Measurements from ENCODE around the gene ZNF883.
A peak's percentile ranks its signal among the peaks of the same experiment; 100 is the strongest.
"Not testable (repeated sequence)": the region's sequence is repeated elsewhere in the genome, so short reads cannot be mapped to it uniquely, and the experiment has no call there.

The ZNF883 gene

DNA sequence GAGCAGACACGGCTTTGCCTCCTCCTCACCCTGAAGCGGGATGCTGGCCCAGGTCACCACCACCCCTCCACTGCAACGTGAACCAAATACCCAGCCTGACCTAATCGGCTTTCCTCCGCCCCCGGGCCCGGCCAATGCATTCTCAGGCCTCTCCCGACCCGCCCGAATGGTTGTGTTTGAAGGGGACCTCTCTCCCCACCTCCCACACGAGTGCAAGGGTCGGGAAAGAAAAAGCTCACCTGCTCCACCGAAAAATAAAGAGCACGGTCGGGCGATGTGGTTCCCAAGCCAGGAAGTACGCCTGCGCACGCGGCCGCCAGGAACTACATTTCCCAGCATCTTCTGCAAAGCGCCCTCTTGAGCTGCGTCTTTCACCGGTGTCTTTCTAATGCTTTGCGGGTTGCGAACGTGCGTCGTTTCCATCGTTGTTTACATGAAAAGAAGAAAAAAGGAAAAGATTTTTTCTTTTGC, at the start of gene ZNF883:
Gene ZNF883, minus strand, starts transcription at position 282 of the 471 bp plus-strand sequence.
- Histone ChIP-seq H3K36me3 (ENCODE audit: control insufficient read depth, insufficient read depth, low read length) (peaks cover 8% of the 10 kb centered on the region; the same call in 1 of the 2 replicates), H3K27ac (ENCODE audit: low read depth, low read length) (no peak within 1 kb of the TSS), H3K4me1 (ENCODE audit: control insufficient read depth, insufficient read depth, low read length) (no peaks in the 10 kb centered on the region; the same call in 1 of the 2 replicates), H3K9me3 (ENCODE audit: control insufficient read depth, insufficient read depth, low read depth, low read length) (peaks cover 9% of the 10 kb centered on the region; the same call in 1 of the 2 replicates), H3K9ac (ENCODE audit: low read length) (peak within 1 kb of the TSS; percentile 43), H3K4me3 (ENCODE audit: low read depth, low read length) (peak within 1 kb of the TSS; percentile 73), H3K27me3 (ENCODE audit: control insufficient read depth, insufficient read depth, low read length) (no peaks in the 10 kb centered on the region)

DNA sequence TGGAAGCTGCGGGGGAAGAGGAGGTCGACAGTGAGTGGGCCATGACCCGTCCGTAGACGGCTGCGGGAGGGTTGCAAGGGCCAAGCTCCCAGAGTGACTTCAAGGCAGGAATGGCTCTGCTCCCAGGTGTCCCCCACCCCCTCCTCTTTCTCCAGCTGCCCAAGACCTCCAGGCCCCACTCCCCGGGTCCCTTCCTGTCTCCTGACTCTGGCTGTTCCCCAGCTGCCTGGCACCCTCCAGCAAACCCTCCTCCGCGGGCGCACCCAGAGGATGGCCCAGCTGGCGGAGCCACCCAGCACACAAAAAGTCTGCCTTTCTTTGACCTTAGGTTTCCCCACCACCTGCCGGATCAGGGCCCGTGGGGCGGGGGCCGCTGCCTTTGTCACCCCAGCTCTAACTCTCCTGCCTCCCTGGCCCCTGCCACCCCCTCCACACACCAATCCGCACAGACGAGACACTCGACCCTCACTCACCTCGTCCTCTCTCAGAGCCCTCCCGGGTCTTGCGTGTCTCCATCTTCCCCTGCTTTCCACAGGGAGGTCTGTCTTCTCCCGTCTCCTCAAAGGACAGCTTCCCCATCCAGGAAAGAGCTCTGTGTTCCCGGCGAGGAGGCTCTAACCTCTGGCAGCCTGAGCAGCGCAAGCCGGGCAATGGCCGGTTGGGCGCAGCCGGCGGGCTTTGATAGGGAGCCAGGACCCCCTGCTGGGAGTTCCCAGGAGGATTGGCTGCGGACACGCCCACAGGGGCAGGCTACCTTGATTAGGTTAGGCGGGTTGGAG, 49.3 kb upstream of the ZNF883 start:
- not testable (repeated sequence) for H3K27ac ChIP-seq (ENCODE audit: low read depth, low read length); H3K4me1 ChIP-seq (ENCODE audit: control insufficient read depth, insufficient read depth, low read length); H3K36me3 ChIP-seq (ENCODE audit: control insufficient read depth, insufficient read depth, low read length); H3K4me3 ChIP-seq (ENCODE audit: low read depth, low read length); H3K9ac ChIP-seq (ENCODE audit: low read length)
- peaks cover 19% of the 10 kb centered on the region; the same call in 1 of the 2 replicates for H3K27me3 ChIP-seq (ENCODE audit: control insufficient read depth, insufficient read depth, low read length)
- H3K9me3 ChIP-seq (ENCODE audit: control insufficient read depth, insufficient read depth, low read depth, low read length): peaks cover 12% of the 10 kb centered on the region; the same call in 1 of the 2 replicates

DNA sequence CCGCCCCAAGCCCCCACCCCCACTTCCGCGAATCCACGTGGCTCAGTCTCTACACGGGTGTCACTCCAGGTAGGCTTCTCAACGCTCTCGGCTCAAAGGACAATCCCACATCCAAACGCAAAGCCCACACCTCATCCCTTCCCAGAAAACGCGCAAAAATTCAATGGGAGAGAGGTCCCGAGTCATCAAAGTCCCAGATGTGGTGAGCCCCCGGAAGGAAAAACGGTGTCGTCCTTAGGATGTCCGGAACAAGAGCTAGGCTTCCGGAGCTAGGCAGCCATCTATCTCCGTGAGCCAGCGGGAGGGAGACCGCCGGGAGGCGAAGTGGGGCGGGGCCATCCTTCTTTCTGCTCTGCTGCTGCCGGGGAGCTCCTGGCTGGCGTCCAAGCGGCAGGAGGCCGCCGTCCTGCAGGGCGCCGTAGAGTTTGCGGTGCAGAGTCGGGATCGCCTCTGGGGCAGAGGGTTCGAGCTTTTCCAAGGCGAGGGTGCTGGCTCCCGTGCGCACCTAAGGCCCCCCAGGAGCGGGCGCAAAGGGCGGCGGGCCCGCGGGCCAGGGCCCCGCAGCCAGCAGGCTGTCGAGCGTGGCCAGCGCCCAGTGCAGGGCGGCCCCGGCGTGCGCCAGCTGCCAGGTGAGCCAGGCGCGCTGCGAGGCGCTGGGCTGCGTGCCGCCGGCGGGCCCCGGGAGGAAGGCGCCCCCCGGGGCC, 47.7 kb upstream of the ZNF883 start:
- H3K27ac ChIP-seq (ENCODE audit: low read depth, low read length); H3K4me3 ChIP-seq (ENCODE audit: low read depth, low read length); H3K9ac ChIP-seq (ENCODE audit: low read length); H3K36me3 ChIP-seq (ENCODE audit: control insufficient read depth, insufficient read depth, low read length); H3K4me1 ChIP-seq (ENCODE audit: control insufficient read depth, insufficient read depth, low read length): not testable (repeated sequence)
- H3K27me3 ChIP-seq (ENCODE audit: control insufficient read depth, insufficient read depth, low read length): peaks cover 19% of the 10 kb centered on the region; the same call in 1 of the 2 replicates
- H3K9me3 ChIP-seq (ENCODE audit: control insufficient read depth, insufficient read depth, low read depth, low read length): peaks cover 21% of the 10 kb centered on the region; the same call in 1 of the 2 replicates

DNA sequence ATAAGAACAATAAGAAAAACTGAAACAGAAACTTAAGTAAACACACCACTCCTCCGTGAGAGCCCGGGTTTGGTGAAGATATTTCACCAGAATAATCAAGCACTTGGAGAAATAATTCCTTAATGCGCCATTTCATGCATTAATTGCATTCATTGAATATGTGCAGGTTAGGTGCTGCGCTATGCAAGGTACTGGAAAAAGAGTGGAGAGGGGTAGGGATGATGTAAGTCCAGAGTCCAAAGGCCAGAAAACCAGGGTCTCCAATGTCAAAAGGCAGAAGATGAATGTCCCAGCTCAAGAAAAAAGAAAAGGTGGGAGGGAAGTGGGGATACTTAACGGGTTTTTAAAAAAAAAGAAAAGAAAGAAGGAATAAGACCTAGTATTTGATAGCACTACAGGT, 45.2 kb upstream of the ZNF883 start:
- H3K9ac ChIP-seq (ENCODE audit: low read length): no peak overlapping the region
- peak overlapping the region; percentile 91 for H3K4me3 ChIP-seq (ENCODE audit: low read depth, low read length)
- no peak overlapping the region for H3K27ac ChIP-seq (ENCODE audit: low read depth, low read length)
- H3K36me3 ChIP-seq (ENCODE audit: control insufficient read depth, insufficient read depth, low read length): no peaks in the 10 kb centered on the region
- no peaks in the 10 kb centered on the region for H3K4me1 ChIP-seq (ENCODE audit: control insufficient read depth, insufficient read depth, low read length)
- H3K27me3 ChIP-seq (ENCODE audit: control insufficient read depth, insufficient read depth, low read length): peaks cover 12% of the 10 kb centered on the region; the same call in 1 of the 2 replicates
- H3K9me3 ChIP-seq (ENCODE audit: control insufficient read depth, insufficient read depth, low read depth, low read length): peaks cover 46% of the 10 kb centered on the region

DNA sequence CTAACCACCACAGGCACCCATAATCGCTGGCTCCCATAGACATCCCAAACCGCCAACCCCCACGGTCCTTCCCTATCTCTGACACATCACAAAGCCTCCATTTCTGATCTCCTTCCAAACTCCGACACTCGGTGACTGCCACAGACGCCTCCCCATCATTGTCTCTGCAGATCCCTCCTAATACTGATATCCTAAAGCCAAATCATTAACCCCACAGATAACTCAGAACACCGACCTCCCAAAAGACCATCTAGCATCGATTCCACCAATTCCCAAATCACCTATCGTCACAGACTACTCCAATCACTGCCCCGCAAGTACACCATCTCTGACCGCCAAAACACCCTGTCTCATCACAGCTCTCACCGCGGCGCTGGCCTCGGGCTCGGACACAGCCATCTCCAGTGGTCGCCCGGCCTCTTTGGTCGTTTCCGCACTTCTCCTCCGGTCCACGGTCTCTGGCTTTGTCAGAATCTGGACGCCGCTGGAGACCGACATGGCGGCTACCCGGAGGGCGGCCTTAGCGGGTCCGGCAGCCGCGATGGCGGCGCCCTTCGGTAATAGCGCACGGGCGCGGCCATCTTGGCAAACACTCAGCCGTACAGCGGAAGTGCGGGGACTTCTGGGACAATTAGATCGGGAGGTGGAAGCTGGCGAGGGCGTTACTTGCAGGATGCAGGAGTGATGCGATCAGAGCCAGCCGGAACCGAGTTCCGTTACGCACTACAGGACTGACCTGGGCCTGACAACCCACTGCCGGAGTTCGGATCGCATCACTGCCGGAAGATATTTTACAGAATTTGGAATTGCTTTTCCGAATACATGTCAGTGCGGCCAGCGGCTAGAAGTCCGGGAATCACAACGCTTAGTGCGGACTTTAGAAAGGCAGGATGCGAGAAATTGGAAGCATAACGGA, 44.5 kb upstream of the ZNF883 start, which contains the start of gene ZFP37:
Gene ZFP37, minus strand, starts transcription at position 534 of the 916 bp plus-strand sequence. Its CDS starts 36 bp downstream, at position 498.
- Histone ChIP-seq H3K9ac (ENCODE audit: low read length) (peak within 1 kb of the TSS; percentile 75), H3K9me3 (ENCODE audit: control insufficient read depth, insufficient read depth, low read depth, low read length) (peaks cover 53% of the 10 kb centered on the region), H3K4me1 (ENCODE audit: control insufficient read depth, insufficient read depth, low read length) (no peaks in the 10 kb centered on the region), H3K4me3 (ENCODE audit: low read depth, low read length) (peak within 1 kb of the TSS; percentile 91), H3K27ac (ENCODE audit: low read depth, low read length) (no peak within 1 kb of the TSS), H3K27me3 (ENCODE audit: control insufficient read depth, insufficient read depth, low read length) (peaks cover 11% of the 10 kb centered on the region; the same call in 1 of the 2 replicates), H3K36me3 (ENCODE audit: control insufficient read depth, insufficient read depth, low read length) (no peaks in the 10 kb centered on the region)

DNA sequence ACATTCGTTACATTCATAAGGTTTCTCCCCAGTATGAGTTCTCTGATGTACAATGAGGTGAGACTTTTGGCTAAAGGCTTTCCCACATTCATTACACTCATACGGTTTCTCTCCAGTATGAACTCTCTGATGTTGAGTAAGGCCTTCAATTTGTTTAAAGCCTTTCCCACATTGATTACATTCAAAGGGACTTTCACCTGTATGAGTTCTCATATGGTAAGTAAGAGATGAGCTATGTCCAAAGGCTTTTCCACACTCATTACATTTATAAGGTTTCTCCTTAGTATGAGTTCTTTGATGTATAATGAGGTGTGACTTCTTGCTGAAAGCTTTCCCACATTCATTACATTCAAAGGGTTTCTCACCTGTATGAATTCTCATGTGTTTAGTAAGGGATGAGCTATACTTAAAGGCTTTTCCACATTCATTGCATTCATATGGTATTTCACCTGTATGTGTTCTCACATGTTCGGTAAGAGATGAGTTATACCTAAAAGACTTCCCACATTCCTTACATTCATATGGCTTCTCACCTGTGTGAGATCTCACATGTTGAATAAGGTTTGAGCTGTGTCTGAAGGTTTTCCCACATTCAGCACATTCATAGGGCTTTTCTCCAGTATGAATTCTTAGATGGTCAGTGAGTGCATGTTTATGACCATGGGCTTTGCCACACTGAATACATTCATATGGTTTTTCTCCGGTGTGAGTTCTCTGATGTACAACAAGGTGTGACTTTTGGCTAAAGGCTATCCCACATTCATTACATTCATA, 31.1 kb upstream of the ZNF883 start:
- no peaks in the 10 kb centered on the region for H3K27me3 ChIP-seq (ENCODE audit: control insufficient read depth, insufficient read depth, low read length)
- no peak overlapping the region for H3K4me3 ChIP-seq (ENCODE audit: low read depth, low read length)
- H3K27ac ChIP-seq (ENCODE audit: low read depth, low read length): no peak overlapping the region
- peaks cover 90% of the 10 kb centered on the region for H3K9me3 ChIP-seq (ENCODE audit: control insufficient read depth, insufficient read depth, low read depth, low read length)
- no peaks in the 10 kb centered on the region for H3K4me1 ChIP-seq (ENCODE audit: control insufficient read depth, insufficient read depth, low read length)
- no peak overlapping the region for H3K9ac ChIP-seq (ENCODE audit: low read length)
- H3K36me3 ChIP-seq (ENCODE audit: control insufficient read depth, insufficient read depth, low read length): peaks cover 47% of the 10 kb centered on the region

DNA sequence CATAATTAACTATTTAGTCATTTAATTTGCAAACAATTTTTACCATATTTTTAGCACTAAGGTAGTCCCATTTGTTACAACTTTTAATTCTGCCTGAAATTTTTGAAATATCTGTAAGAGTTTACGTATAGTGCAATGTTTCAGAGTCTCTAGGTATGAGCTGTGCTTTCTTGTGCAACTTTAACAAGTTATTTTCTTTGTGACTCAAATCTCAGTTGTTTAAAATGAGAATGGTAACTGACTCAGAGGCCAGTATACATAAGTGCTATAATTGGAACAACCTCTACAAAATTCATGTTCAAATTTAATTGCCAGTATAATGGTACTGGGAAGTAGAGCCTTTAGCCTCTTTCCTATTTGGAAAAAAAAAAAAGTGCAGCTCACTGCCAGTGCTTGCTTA, 14.2 kb upstream of the ZNF883 start:
- H3K9me3 ChIP-seq (ENCODE audit: control insufficient read depth, insufficient read depth, low read depth, low read length): peaks cover 42% of the 10 kb centered on the region
- H3K9ac ChIP-seq (ENCODE audit: low read length): no peak overlapping the region
- no peaks in the 10 kb centered on the region for H3K4me1 ChIP-seq (ENCODE audit: control insufficient read depth, insufficient read depth, low read length)
- H3K36me3 ChIP-seq (ENCODE audit: control insufficient read depth, insufficient read depth, low read length): no peaks in the 10 kb centered on the region
- H3K27me3 ChIP-seq (ENCODE audit: control insufficient read depth, insufficient read depth, low read length): no peaks in the 10 kb centered on the region
- H3K4me3 ChIP-seq (ENCODE audit: low read depth, low read length): no peak overlapping the region
- H3K27ac ChIP-seq (ENCODE audit: low read depth, low read length): no peak overlapping the region

DNA sequence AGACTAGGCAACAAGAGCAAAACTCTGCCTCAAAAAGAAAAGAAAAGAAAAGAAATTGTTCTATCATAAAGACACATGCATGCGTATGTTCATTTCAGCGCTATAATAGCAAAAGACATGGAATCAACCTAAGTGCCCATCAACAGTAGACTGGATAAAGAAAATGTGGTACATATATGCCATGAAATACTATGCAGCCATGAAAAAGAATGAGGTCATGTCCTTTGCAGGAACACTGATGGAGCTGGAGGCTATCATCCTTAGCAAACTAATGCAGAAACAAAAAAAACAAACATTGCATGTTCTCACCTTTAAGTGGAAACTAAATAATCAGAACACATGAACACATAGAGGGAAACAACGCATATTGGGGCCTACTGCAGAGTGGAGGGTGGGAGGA, 6.3 kb upstream of the ZNF883 start:
- Histone ChIP-seq H3K4me3 (ENCODE audit: low read depth, low read length) (no peak overlapping the region), H3K9ac (ENCODE audit: low read length) (no peak overlapping the region), H3K27ac (ENCODE audit: low read depth, low read length) (no peak overlapping the region), H3K27me3 (ENCODE audit: control insufficient read depth, insufficient read depth, low read length) (no peaks in the 10 kb centered on the region), H3K4me1 (ENCODE audit: control insufficient read depth, insufficient read depth, low read length) (no peaks in the 10 kb centered on the region), H3K36me3 (ENCODE audit: control insufficient read depth, insufficient read depth, low read length) (no peaks in the 10 kb centered on the region), H3K9me3 (ENCODE audit: control insufficient read depth, insufficient read depth, low read depth, low read length) (peaks cover 8% of the 10 kb centered on the region; the same call in 1 of the 2 replicates)

DNA sequence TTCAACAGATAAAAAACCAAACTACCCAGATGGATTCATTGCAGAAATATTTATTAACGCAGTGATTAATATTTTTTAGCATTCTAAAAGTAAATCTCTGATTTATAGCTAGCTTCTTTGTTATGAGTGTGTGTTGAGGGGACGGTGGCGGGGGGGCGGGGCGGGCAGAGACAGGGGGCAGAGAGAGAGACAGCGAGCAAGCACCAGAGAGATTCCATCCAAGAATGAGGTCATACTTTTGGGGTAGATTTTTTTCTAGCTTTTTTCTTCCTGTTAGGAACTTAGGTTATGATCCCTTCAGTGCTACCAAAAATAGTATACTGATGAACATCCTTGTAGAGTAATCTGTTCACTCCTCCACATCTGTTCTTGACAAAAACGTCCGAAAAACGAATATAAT, 500 bp upstream of the ZNF883 start:
- H3K4me3 ChIP-seq (ENCODE audit: low read depth, low read length): peak overlapping the region; percentile 73
- H3K4me1 ChIP-seq (ENCODE audit: control insufficient read depth, insufficient read depth, low read length): no peaks in the 10 kb centered on the region; the same call in 1 of the 2 replicates
- H3K9ac ChIP-seq (ENCODE audit: low read length): no peak overlapping the region
- H3K27me3 ChIP-seq (ENCODE audit: control insufficient read depth, insufficient read depth, low read length): no peaks in the 10 kb centered on the region
- H3K36me3 ChIP-seq (ENCODE audit: control insufficient read depth, insufficient read depth, low read length): peaks cover 6% of the 10 kb centered on the region; the same call in 1 of the 2 replicates
- H3K9me3 ChIP-seq (ENCODE audit: control insufficient read depth, insufficient read depth, low read depth, low read length): peaks cover 4% of the 10 kb centered on the region; the same call in 1 of the 2 replicates
- H3K27ac ChIP-seq (ENCODE audit: low read depth, low read length): no peak overlapping the region

DNA sequence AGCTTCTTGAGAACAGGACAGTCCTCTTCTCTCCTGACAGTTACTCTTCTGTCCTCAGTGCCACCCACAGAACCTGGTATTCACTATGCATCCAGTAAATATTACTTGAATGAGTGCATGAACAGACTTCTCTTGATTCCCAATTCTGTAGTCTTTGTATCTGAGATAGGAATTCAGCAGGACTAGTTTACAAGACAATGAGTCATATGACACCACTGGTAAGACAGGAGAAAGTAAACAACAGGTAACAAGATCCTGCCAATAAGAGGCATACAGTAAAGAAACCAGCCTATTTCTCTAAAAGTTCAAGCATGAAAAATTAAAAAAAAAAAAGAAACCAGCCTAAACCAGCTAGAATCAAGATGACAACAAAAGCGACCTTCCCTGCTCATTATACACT, 6.2 kb downstream of the ZNF883 start:
- Histone ChIP-seq H3K27ac (ENCODE audit: low read depth, low read length) (no peak overlapping the region), H3K4me3 (ENCODE audit: low read depth, low read length) (no peak overlapping the region), H3K36me3 (ENCODE audit: control insufficient read depth, insufficient read depth, low read length) (peaks cover 17% of the 10 kb centered on the region; the same call in 1 of the 2 replicates), H3K9ac (ENCODE audit: low read length) (no peak overlapping the region), H3K9me3 (ENCODE audit: control insufficient read depth, insufficient read depth, low read depth, low read length) (peaks cover 38% of the 10 kb centered on the region), H3K4me1 (ENCODE audit: control insufficient read depth, insufficient read depth, low read length) (no peaks in the 10 kb centered on the region), H3K27me3 (ENCODE audit: control insufficient read depth, insufficient read depth, low read length) (no peaks in the 10 kb centered on the region)

All from HUES6 (cell line).